DND-41 (cell line): ENCODE data around the gene MYO18B.

Experiments
- ATAC-seq: fragments of 200-7000 bp; cut with Tn5 transposase; 3 replicates; pipeline ENCODE4 v1.9.1; 2021; ENCODE audit warnings: low read depth; ENCODE audit not compliant: insufficient read depth
- DNase-seq: peaks from one replicate; pipeline ENCODE4 v3.0.0-alpha.2; 2020
- H2AFZ ChIP-seq: 2 replicates; pipeline ENCODE4 v1.6.0; 2012; ENCODE audit warnings: low read depth, low read length
- H3K27ac ChIP-seq: 2 replicates; pipeline ENCODE4 v1.5.1; 2012; ENCODE audit warnings: low read length, inconsistent platforms
- H3K27me3 ChIP-seq: fragments of 200-600 bp; sonication (generic); 2 replicates; pipeline ENCODE4 v1.6.0; 2012; ENCODE audit warnings: low read length, mild to moderate bottlenecking, inconsistent platforms; ENCODE audit not compliant: insufficient read depth, poor library complexity
- H3K36me3 ChIP-seq: 2 replicates; pipeline ENCODE4 v1.5.1; 2012; ENCODE audit warnings: low read length, inconsistent platforms; ENCODE audit not compliant: insufficient read depth
- H3K4me1 ChIP-seq: 2 replicates; pipeline ENCODE4 v1.5.1; 2012; ENCODE audit warnings: mild to moderate bottlenecking, low read length; ENCODE audit not compliant: insufficient read depth
- H3K4me2 ChIP-seq: 2 replicates; pipeline ENCODE4 v1.6.0; 2012; ENCODE audit warnings: mild to moderate bottlenecking, moderate library complexity, low read length, inconsistent platforms; ENCODE audit not compliant: insufficient read depth
- H3K4me3 ChIP-seq, 2 experiments: fragments of 200-600 bp in 1 of 2; shearing (Covaris generic) in 1 of 2; 2 replicates each; pipeline ENCODE4 v1.5.1; 2012 to 2016; ENCODE audit warnings: inconsistent platforms in 2 of 2, low read length in 2 of 2, mild to moderate bottlenecking in 2 of 2, low read depth in 1 of 2, moderate library complexity in 1 of 2
- H3K79me2 ChIP-seq: 2 replicates; pipeline ENCODE4 v1.6.0; 2012; ENCODE audit warnings: low read length, inconsistent platforms; ENCODE audit not compliant: insufficient read depth
- H3K9ac ChIP-seq: 2 replicates; pipeline ENCODE4 v1.6.0; 2012; ENCODE audit warnings: low read depth, mild to moderate bottlenecking, inconsistent platforms, low read length, moderate library complexity
- H3K9me3 ChIP-seq: 2 replicates; pipeline ENCODE4 v1.5.1; 2012; ENCODE audit warnings: low read length, moderate library complexity, mild to moderate bottlenecking, inconsistent platforms; ENCODE audit not compliant: insufficient read depth, severe bottlenecking
- H4K20me1 ChIP-seq: 2 replicates; pipeline ENCODE4 v1.6.0; 2012; ENCODE audit warnings: low read length; ENCODE audit not compliant: insufficient read depth
- CTCF ChIP-seq: IDR thresholded peaks from 2 replicates; pipeline ENCODE4 v1.5.1; 2012; ENCODE audit warnings: borderline replicate concordance, low read length, moderate library complexity, mild to moderate bottlenecking; ENCODE audit not compliant: poor library complexity, severe bottlenecking; ENCODE audit errors: extremely low read depth
- EZH2 ChIP-seq: IDR thresholded peaks from 3 replicates; pipeline ENCODE4 v1.6.1; 2012; ENCODE audit warnings: borderline replicate concordance, low read depth, mild to moderate bottlenecking, moderate library complexity, low read length, inconsistent platforms; ENCODE audit not compliant: severe bottlenecking

Gene MYO18B

DNA sequence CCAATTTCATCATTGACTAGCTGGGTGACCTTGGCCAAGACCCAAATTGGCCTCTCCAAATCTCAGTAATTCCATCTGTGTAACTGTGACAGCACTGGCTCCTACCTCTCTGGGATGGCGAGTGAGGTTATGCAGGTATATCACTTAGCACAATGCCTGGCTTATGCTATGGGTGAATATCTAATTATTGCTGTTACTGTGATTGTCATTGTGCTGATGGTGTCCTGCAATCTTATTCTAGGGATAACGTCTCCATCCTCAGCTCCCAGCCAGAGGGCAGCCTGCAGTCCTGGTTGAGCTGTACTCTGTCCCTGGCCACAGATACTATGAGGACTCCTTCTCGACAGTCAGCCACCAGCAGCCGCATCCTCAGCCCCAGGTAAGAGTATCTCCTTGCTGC is 262.5 kb downstream of the MYO18B start:
- H3K4me2 ChIP-seq, result no peak overlapping the region
- no peak for TF ChIP-seq EZH2
- no peak for TF ChIP-seq CTCF
- ATAC-seq, result no peak

GRCh38 chr22:26008587-26008986 is 266.6 kb downstream of the MYO18B start:
- TF ChIP-seq CTCF (no peak), EZH2 (no peak)
- Histone ChIP-seq H4K20me1 (0 out of 2 replicates have a peak, but pooled peaks cover 3% of the 10 kb centered on the region), H2AFZ (no peak overlapping the region), H3K27me3 (no peaks in the 10 kb centered on the region), H3K27ac (no peak overlapping the region), H3K9ac (no peak overlapping the region), H3K4me1 (no peaks in the 10 kb centered on the region), H3K4me3 (no peak overlapping the region), H3K36me3 (no peaks in the 10 kb centered on the region), H3K4me2 (no peak overlapping the region), H3K9me3 (no peaks in the 10 kb centered on the region), H3K79me2 (no peaks in the 10 kb centered on the region)
- ATAC-seq (no peak), DNase-seq (no peak)

More for the DNA sequence above, 262.5 kb downstream of the MYO18B start:
- Histone ChIP-seq H3K9ac (no peak overlapping the region), H3K27me3 (no peaks in the 10 kb centered on the region), H3K4me3 (no peak overlapping the region), H3K79me2 (no peaks in the 10 kb centered on the region), H2AFZ (no peak overlapping the region), H3K4me1 (no peaks in the 10 kb centered on the region), H3K27ac (no peak overlapping the region), H4K20me1 (0 out of 2 replicates have a peak, but pooled peaks cover 3% of the 10 kb centered on the region), H3K36me3 (no peaks in the 10 kb centered on the region), H3K9me3 (no peaks in the 10 kb centered on the region)
- no peak for DNase-seq

GRCh38 chr22:26016916-26017315 is 274.9 kb downstream of the MYO18B start:
- Histone ChIP-seq H3K36me3 (no peaks in the 10 kb centered on the region), H3K4me2 (no peak overlapping the region), H3K27ac (no peak overlapping the region), H2AFZ (no peak overlapping the region), H3K9me3 (no peaks in the 10 kb centered on the region), H3K79me2 (no peaks in the 10 kb centered on the region), H3K27me3 (no peaks in the 10 kb centered on the region), H3K4me1 (no peaks in the 10 kb centered on the region), H3K9ac (no peak overlapping the region), H4K20me1 (no peaks in the 10 kb centered on the region), H3K4me3 (no peak overlapping the region)
- TF ChIP-seq CTCF (no peak), EZH2 (no peak)
- no peak for ATAC-seq
- no peak for DNase-seq

GRCh38 chr22:26017932-26018331 is 275.9 kb downstream of the MYO18B start:
- Histone ChIP-seq H2AFZ (no peak overlapping the region), H3K36me3 (no peaks in the 10 kb centered on the region), H3K4me2 (no peak overlapping the region), H3K27ac (no peak overlapping the region), H3K4me3 (no peak overlapping the region), H3K9ac (no peak overlapping the region), H3K27me3 (no peaks in the 10 kb centered on the region), H3K4me1 (no peaks in the 10 kb centered on the region), H3K9me3 (no peaks in the 10 kb centered on the region), H3K79me2 (no peaks in the 10 kb centered on the region), H4K20me1 (no peaks in the 10 kb centered on the region)
- ATAC-seq, result no peak
- DNase-seq, result no peak
- TF ChIP-seq EZH2 (no peak), CTCF (no peak)
